OCI-LY3 (cell line): Measurements from ENCODE around the gene ZNF407.

Experiments used
- H2AFZ ChIP-seq: fragments of 200-600, 300-600 bp; shearing (Covaris generic); 2 replicates; pipeline ENCODE4 v1.6.0; 2014; ENCODE audit warnings: antibody characterized with exemption, low read depth, low read length
- H3K27ac ChIP-seq: fragments of 200-600, 300-600 bp; sonication (generic); 2 replicates; pipeline ENCODE4 v1.5.1; 2014; ENCODE audit warnings: mild to moderate bottlenecking, low read length, moderate library complexity, mixed read lengths
- H3K27me3 ChIP-seq: fragments of 200-600, 300-600 bp; sonication (generic); 2 replicates; pipeline ENCODE4 v1.6.1; 2014; ENCODE audit warnings: low read depth, low read length, mixed read lengths
- H3K36me3 ChIP-seq: fragments of 200-600, 300-600 bp; sonication (generic); replicated peaks from 2 replicates; pipeline ENCODE3; 2014; ENCODE audit warnings: low read depth, low read length, mixed read lengths
- H3K4me1 ChIP-seq: fragments of 300-600, 200-600 bp; sonication (generic); 2 replicates; pipeline ENCODE4 v1.6.1; 2014; ENCODE audit warnings: low read length, mixed read lengths
- H3K4me2 ChIP-seq: fragments of 200-600, 300-600 bp; sonication (generic); 2 replicates; pipeline ENCODE4 v1.6.1; 2014; ENCODE audit warnings: low read length, mixed read lengths
- H3K4me3 ChIP-seq: fragments of 300-600, 200-600 bp; sonication (generic); 2 replicates; pipeline ENCODE4 v1.5.1; 2014; ENCODE audit warnings: antibody characterized with exemption, mild to moderate bottlenecking, low read length, moderate library complexity
- H3K79me2 ChIP-seq: fragments of 300-600, 200-600 bp; shearing (Covaris generic); 2 replicates; pipeline ENCODE4 v1.6.1; 2014; ENCODE audit warnings: mild to moderate bottlenecking, low read length, mixed read lengths
- H3K9ac ChIP-seq: fragments of 300-600, 200-600 bp; shearing (Covaris generic); 2 replicates; pipeline ENCODE4 v1.6.0; 2014; ENCODE audit warnings: mild to moderate bottlenecking, low read length, moderate library complexity
- H3K9me3 ChIP-seq: fragments of 200-600, 300-600 bp; shearing (Covaris generic); 2 replicates; pipeline ENCODE4 v1.6.1; 2014; ENCODE audit warnings: low read length, mixed read lengths; ENCODE audit not compliant: insufficient read depth
- H4K20me1 ChIP-seq: fragments of 200-600, 300-600 bp; sonication (generic); 2 replicates; pipeline ENCODE4 v1.6.1; 2016; ENCODE audit warnings: low read length, mixed read lengths; ENCODE audit not compliant: insufficient read depth
- EZH2phosphoT487 ChIP-seq: fragments of 200-600 bp; shearing (Covaris generic); IDR thresholded peaks from 2 replicates; pipeline ENCODE4 v1.6.1; 2018; ENCODE audit warnings: antibody characterized with exemption, mixed run types, low read depth
- TF ChIP-seq, protein P1 (sequence below): fragments of 200-600, 300-600 bp; sonication (generic); IDR thresholded peaks from 2 replicates; pipeline ENCODE4 v1.5.1; 2014; ENCODE audit warnings: antibody characterized with exemption, low read length, low read depth

The ZNF407 gene

DNA sequence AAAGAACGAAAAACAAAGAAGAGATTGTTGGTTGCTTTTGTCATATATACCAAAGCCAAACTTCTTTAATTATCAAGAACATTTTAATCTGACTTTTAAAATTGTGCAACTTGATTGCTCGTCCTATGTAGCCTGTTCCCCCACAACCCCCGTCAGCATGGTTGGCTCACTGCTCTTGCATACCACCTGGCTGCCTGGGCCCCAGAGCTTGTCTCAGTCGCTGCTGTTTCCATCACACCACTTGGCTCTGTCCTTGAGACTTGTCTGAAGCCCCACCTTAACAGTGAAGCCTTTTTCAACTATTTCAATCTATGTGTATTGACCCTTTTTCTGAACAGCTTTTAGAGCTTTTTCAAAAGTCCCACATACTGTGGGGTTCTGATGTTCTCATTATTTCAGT, 270.8 kb downstream of the ZNF407 start:
- H3K4me3 ChIP-seq, result no peak overlapping the region
- H3K4me1 ChIP-seq, result peaks cover 9% of the 10 kb centered on the region
- no peak overlapping the region for H2AFZ ChIP-seq
- no peaks in the 10 kb centered on the region for H3K36me3 ChIP-seq
- no peak overlapping the region for H3K27ac ChIP-seq
- no peaks in the 10 kb centered on the region for H3K9me3 ChIP-seq
- H3K9ac ChIP-seq, result no peak overlapping the region
- no peaks in the 10 kb centered on the region for H4K20me1 ChIP-seq
- no peaks in the 10 kb centered on the region for H3K79me2 ChIP-seq
- no peaks in the 10 kb centered on the region for H3K27me3 ChIP-seq
- no peak for TF ChIP-seq EZH2phosphoT487
- TF ChIP-seq, protein P1, sequence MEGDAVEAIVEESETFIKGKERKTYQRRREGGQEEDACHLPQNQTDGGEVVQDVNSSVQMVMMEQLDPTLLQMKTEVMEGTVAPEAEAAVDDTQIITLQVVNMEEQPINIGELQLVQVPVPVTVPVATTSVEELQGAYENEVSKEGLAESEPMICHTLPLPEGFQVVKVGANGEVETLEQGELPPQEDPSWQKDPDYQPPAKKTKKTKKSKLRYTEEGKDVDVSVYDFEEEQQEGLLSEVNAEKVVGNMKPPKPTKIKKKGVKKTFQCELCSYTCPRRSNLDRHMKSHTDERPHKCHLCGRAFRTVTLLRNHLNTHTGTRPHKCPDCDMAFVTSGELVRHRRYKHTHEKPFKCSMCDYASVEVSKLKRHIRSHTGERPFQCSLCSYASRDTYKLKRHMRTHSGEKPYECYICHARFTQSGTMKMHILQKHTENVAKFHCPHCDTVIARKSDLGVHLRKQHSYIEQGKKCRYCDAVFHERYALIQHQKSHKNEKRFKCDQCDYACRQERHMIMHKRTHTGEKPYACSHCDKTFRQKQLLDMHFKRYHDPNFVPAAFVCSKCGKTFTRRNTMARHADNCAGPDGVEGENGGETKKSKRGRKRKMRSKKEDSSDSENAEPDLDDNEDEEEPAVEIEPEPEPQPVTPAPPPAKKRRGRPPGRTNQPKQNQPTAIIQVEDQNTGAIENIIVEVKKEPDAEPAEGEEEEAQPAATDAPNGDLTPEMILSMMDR, result no peak
- H3K4me2 ChIP-seq, result no peak overlapping the region

DNA sequence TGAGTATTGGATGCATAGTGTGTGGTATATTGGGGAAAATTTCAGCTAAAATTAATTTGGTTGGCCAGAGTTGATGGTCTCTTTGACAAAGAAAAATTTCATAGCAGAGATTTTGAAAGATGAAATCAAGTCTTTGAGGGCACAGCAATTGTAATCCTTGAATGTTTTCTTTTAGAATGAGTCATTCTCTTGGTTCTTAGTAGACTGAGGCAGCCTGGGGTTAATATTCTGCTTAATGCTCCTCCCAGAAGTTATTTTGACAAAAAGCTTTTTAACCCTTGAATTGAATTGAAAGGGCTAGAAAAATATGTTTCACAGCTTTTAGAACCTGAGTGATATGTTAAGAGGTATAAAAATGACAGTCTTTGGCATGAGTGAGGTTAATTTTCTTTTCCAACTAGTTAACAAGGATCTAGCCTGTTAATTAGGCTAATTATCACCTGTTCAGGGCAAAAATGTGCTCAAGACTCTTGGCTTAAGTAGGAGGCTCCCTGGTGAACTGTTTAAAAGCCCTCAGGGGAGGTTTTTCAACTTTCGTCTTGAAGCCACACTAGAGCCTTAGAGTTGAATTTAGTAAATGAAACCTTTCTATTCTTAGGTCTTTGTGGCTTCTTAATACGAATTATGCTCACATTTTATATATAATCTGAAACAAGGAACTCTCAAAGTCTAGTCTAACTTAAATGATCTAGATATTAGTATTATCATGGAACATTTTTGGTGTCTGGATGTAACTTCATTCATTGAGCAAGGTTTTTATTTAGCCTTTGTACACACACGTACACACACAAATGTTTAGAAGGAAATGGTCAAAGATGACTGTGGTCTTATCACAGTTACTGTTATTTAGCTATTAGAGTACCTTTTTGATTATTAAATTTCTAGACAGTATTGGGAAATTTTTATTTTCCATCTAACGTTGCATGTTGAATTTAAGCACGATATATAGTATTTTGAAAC, 272.5 kb downstream of the ZNF407 start:
- Histone ChIP-seq H3K36me3 (no peaks in the 10 kb centered on the region), H3K79me2 (no peaks in the 10 kb centered on the region), H3K9ac (no peak overlapping the region), H3K4me2 (no peak overlapping the region), H3K4me3 (no peak overlapping the region), H2AFZ (no peak overlapping the region), H3K27ac (no peak overlapping the region), H3K27me3 (no peaks in the 10 kb centered on the region), H3K4me1 (peaks cover 9% of the 10 kb centered on the region), H4K20me1 (no peaks in the 10 kb centered on the region), H3K9me3 (no peaks in the 10 kb centered on the region)
- TF ChIP-seq, protein P1, result no peak
- TF ChIP-seq EZH2phosphoT487, result no peak

DNA sequence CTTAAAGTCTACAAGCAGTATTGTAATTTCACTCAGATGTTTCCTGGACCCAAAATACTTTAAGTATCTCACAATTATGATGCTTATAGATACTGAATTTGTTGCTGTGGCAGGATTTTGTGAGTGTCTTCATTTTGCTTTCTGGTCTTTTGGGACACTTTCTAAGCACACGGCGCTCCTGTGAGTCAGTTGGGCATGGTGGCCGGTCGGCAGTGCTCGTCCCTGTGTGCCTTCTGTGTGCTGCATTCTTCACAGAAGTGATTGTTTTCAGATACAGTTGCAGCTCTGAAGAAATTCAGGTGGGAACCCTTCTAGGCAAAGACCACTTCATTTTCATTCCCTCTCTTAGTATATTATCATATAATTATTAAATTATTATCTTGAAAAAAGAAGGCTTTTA, 273.3 kb downstream of the ZNF407 start:
- Histone ChIP-seq H3K4me1 (peaks cover 9% of the 10 kb centered on the region), H3K9ac (no peak overlapping the region), H3K9me3 (no peaks in the 10 kb centered on the region), H3K79me2 (no peaks in the 10 kb centered on the region), H3K27me3 (no peaks in the 10 kb centered on the region), H2AFZ (no peak overlapping the region), H3K27ac (no peak overlapping the region), H4K20me1 (no peaks in the 10 kb centered on the region), H3K4me2 (no peak overlapping the region), H3K4me3 (no peak overlapping the region), H3K36me3 (no peaks in the 10 kb centered on the region)
- TF ChIP-seq, protein P1, result no peak
- no peak for TF ChIP-seq EZH2phosphoT487

DNA sequence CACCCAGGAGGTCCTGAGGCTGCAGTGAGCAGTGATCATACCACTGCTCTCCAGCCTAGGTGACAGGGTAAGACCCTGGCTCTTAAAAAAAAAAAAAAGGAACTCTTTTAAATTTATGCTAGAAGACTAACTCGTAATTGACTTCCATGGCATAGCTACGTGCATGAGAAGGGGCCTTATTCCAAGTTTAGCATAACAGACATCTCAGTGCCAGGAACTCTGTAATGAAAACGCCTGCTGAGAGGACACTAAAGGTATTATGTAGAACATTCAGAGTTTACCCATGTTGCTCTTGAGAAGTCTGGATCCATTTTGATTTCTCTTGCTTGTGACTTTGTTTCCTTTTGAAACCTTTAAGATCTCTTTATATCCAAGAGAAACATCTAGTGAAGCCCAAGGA, 276.0 kb downstream of the ZNF407 start:
- Histone ChIP-seq H2AFZ (no peak overlapping the region), H3K4me3 (no peak overlapping the region), H3K79me2 (no peaks in the 10 kb centered on the region), H3K36me3 (no peaks in the 10 kb centered on the region), H3K4me2 (no peak overlapping the region), H3K9me3 (no peaks in the 10 kb centered on the region), H3K9ac (no peak overlapping the region), H3K4me1 (peaks cover 9% of the 10 kb centered on the region), H3K27me3 (no peaks in the 10 kb centered on the region), H4K20me1 (no peaks in the 10 kb centered on the region), H3K27ac (no peak overlapping the region)
- TF ChIP-seq, protein P1, result no peak
- no peak for TF ChIP-seq EZH2phosphoT487
